ENCODE data around the gene FRMD4A. TPM values are rescaled to one million over a fixed set of nuclear protein-coding genes. Genes with fewer than 3 reads are reported as not detected.

FRMD4A gene
- total RNA-seq, 2 donors from 2014 or later, result 55.9 to 81.0 TPM

DNA sequence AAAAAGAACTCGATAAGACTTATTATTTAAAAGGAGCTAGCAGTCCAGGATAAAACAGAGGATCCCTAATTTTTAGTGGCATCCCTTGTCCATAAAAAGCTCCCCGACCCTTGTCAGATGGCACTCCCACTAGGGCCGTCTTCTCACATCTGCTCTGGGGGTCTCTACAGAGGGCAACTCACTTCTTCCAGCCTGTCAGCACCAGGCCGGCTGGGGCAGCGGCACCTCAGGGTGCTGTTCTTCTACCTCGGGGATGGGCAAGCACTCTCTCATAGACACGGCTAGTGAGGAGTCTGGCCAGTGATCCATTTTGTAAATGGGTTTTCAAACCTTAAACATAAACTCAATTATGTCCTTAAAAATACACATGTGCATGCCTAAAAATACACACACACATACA lies 609.2 kb downstream of the FRMD4A start:
- DNase-seq (ENCODE audit: low spot score) (no peak), ATAC-seq (ENCODE audit: insufficient number of reproducible peaks, low FRiP score, low read depth) (no peak)
- Histone ChIP-seq H3K36me3 (no peaks in the 10 kb centered on the region), H3K27ac (no peak overlapping the region), H3K27me3 (replicated peaks; ENCODE audit: insufficient read depth) (no peaks in the 10 kb centered on the region), H3K4me3 (no peak overlapping the region), H3K9me3 (no peaks in the 10 kb centered on the region), H3K4me1 (ENCODE audit: control insufficient read depth in 1 of 2, low read depth in 2 of 2) (peaks cover 10 to 29% of the 10 kb centered on the region in 2 donors)
- TF ChIP-seq, protein P1, sequence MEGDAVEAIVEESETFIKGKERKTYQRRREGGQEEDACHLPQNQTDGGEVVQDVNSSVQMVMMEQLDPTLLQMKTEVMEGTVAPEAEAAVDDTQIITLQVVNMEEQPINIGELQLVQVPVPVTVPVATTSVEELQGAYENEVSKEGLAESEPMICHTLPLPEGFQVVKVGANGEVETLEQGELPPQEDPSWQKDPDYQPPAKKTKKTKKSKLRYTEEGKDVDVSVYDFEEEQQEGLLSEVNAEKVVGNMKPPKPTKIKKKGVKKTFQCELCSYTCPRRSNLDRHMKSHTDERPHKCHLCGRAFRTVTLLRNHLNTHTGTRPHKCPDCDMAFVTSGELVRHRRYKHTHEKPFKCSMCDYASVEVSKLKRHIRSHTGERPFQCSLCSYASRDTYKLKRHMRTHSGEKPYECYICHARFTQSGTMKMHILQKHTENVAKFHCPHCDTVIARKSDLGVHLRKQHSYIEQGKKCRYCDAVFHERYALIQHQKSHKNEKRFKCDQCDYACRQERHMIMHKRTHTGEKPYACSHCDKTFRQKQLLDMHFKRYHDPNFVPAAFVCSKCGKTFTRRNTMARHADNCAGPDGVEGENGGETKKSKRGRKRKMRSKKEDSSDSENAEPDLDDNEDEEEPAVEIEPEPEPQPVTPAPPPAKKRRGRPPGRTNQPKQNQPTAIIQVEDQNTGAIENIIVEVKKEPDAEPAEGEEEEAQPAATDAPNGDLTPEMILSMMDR (IDR thresholded peaks at IDR 0.05), result no peak

- Histone ChIP-seq H3K27ac (no peak overlapping the region), H3K36me3 (no peaks in the 10 kb centered on the region), H3K4me3 (no peak overlapping the region), H3K4me1 (ENCODE audit: control insufficient read depth in 1 of 2, low read depth in 2 of 2) (peaks cover 10 to 36% of the 10 kb centered on the region in 2 donors), H3K9me3 (no peaks in the 10 kb centered on the region), H3K27me3 (replicated peaks; ENCODE audit: insufficient read depth) (no peaks in the 10 kb centered on the region)
- DNase-seq (ENCODE audit: low spot score), result no peak
- no peak for ATAC-seq (ENCODE audit: insufficient number of reproducible peaks, low FRiP score, low read depth)
- TF ChIP-seq, protein P1 (IDR thresholded peaks at IDR 0.05), result no peak
Measured at GRCh38 chr10:13720699-13721098, 610.0 kb downstream of the FRMD4A start.

DNA sequence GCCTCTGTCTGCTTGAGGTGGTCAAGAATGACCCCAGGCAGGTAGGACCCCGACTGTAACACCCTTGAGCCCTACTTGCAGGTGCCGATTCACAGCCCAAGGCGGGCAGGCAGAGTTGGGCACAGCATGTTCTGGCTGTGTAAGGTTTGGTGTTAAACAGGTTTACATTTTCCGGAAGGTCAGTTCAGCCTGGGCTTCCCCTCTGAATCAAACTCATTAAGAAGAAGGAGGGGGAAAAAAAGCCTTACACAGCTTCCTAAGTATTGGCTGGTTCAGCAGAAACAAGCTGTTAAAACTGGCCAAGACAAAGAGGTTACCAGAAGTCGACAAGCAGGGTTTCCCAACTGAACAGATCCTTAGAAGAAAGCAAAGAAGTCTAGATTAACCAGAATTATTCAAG lies 611.3 kb downstream of the FRMD4A start:
- no peaks in the 10 kb centered on the region for H3K9me3 ChIP-seq
- ATAC-seq (ENCODE audit: insufficient number of reproducible peaks, low FRiP score, low read depth) (no peak), DNase-seq (ENCODE audit: low spot score) (no peak)
- H3K27ac ChIP-seq, result no peak overlapping the region
- H3K36me3 ChIP-seq, result no peaks in the 10 kb centered on the region
- no peak overlapping the region for H3K4me3 ChIP-seq
- peaks cover 10 to 36% of the 10 kb centered on the region in 2 donors for H3K4me1 ChIP-seq (ENCODE audit: control insufficient read depth in 1 of 2, low read depth in 2 of 2)
- TF ChIP-seq, protein P1 (IDR thresholded peaks at IDR 0.05), result no peak
- H3K27me3 ChIP-seq (replicated peaks; ENCODE audit: insufficient read depth), result no peaks in the 10 kb centered on the region

DNA sequence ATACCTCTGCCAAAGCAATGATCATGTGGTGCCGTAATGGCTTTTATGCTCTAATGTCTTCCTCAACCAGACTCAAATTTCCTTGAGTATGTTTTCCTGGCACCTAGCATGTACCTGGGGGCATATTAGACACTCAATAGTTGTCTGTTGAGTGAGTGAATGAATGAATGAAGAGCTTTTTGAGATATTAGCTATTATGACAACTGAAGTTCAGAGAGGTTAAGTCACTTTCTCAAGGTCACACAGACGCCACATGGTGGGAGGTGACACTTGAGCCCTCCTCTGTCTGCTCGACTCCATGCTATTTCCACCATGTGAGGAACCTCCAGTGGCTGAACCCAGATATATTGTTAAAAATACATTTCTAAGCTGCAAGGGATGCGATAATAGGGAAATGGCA lies 611.9 kb downstream of the FRMD4A start:
- TF ChIP-seq, protein P1 (IDR thresholded peaks at IDR 0.05), result no peak
- Histone ChIP-seq H3K36me3 (no peaks in the 10 kb centered on the region), H3K27ac (peak overlapping the region; percentile 19 to 25), H3K4me3 (peak overlapping the region; percentile 61), H3K27me3 (replicated peaks; ENCODE audit: insufficient read depth) (no peaks in the 10 kb centered on the region), H3K9me3 (no peaks in the 10 kb centered on the region), H3K4me1 (ENCODE audit: control insufficient read depth in 1 of 2, low read depth in 2 of 2) (peaks cover 10 to 36% of the 10 kb centered on the region in 2 donors)
- ATAC-seq (ENCODE audit: insufficient number of reproducible peaks, low FRiP score, low read depth) (no peak), DNase-seq (ENCODE audit: low spot score) (no peak)

DNA sequence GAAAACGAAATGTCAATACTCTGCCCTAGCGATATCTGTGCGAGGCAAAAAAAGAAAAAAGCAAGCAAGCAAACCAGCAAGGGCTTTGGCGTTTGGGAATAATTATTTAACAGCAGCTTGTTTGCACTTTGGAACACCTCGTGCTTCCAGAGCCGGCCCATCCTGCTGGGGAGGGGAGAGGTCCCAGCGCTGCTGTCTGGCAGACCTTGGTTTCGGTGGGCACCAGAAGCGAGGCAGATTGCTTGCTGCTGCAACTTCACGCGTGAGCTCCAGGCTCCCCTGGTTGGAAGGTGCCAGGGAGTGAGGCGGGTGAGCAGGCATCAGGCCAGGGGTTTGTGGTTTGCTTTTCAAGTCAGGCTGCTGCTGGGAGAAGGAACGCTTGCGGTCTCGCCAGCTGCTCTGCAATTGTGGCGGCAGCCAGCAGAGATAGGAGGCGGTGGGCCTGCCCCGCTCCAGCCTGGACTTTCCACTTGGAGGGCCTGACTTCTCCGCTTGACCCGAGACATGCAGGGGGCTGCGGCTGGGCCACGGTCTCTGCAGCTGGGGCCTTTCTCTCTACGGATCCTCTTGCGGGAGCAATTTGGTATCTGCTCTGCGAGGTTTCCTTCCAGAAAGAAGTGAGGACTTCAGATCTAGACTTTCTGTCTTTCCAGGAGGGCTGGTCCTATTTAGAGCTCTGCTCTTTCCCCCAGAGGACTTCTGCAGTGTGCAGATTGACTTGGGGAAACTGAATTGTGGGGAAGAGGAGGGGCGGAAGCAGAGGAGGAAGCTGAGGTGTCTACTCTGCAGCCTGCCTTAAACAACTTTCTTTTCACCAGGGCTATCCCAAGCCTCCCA lies 612.6 kb downstream of the FRMD4A start:
- ATAC-seq (ENCODE audit: insufficient number of reproducible peaks, low FRiP score, low read depth), result no peak
- Histone ChIP-seq H3K27ac (peak overlapping the region; percentile 19 to 25), H3K4me3 (peak overlapping the region; percentile 61), H3K36me3 (no peaks in the 10 kb centered on the region), H3K4me1 (ENCODE audit: control insufficient read depth in 1 of 2, low read depth in 2 of 2) (peaks cover 10 to 40% of the 10 kb centered on the region in 2 donors), H3K27me3 (replicated peaks; ENCODE audit: insufficient read depth) (no peaks in the 10 kb centered on the region), H3K9me3 (no peaks in the 10 kb centered on the region)
- no peak for DNase-seq (ENCODE audit: low spot score)
- TF ChIP-seq, protein P1 (IDR thresholded peaks at IDR 0.05), result no peak
